Mesothelial cell of epicardium (in vitro differentiated cells): ENCODE data around the gene SUSD4. TPM values are rescaled to one million over a fixed set of nuclear protein-coding genes. Genes with fewer than 3 reads are reported as not detected.

Experiments
- DNase-seq, 2 experiments: peaks; one replicate each; pipeline ENCODE4 v3.0.0; 2021; ENCODE audit warnings: low spot score in 2 of 2; ENCODE audit not compliant: unreplicated experiment in 2 of 2
- H3K27ac Mint-ChIP-seq: 2 replicates; pipeline ENCODE4 v1.8.0; 2021; ENCODE audit warnings: mixed read lengths
- H3K27me3 Mint-ChIP-seq: 2 replicates; pipeline ENCODE4 v1.8.0; 2021; ENCODE audit warnings: low read depth, mixed read lengths
- H3K36me3 Mint-ChIP-seq: 2 replicates; pipeline ENCODE4 v1.8.0; 2021; ENCODE audit warnings: mixed read lengths
- H3K4me1 Mint-ChIP-seq: 2 replicates; pipeline ENCODE4 v1.8.0; 2021; ENCODE audit warnings: mixed read lengths
- H3K4me3 Mint-ChIP-seq: 2 replicates; pipeline ENCODE4 v1.8.0; 2021; ENCODE audit warnings: mild to moderate bottlenecking, moderate library complexity, mixed read lengths
- H3K9me3 Mint-ChIP-seq: 2 replicates; pipeline ENCODE4 v1.8.0; 2021; ENCODE audit warnings: mixed read lengths
- CTCF ChIP-seq: fragments of 200-600 bp; sonication (generic); IDR thresholded peaks from one replicate; pipeline ENCODE4 v1.5.0; 2021; ENCODE audit warnings: antibody characterized with exemption; ENCODE audit not compliant: unreplicated experiment
- total RNA-seq: library from RNA; stranded (reverse); gene quantifications from 3 replicates; pipeline ENCODE4 v1.2.1, GENCODE V29; 2021

Gene SUSD4
- total RNA-seq, 1 donor from 2014 or later = 0.40 TPM

- H3K36me3 Mint-ChIP-seq = no peaks in the 10 kb centered on the region
- no peak for TF ChIP-seq CTCF
- no peak for DNase-seq
- H3K4me3 Mint-ChIP-seq = no peak overlapping the region
- H3K27me3 Mint-ChIP-seq = peaks cover 46% of the 10 kb centered on the region
- no peaks in the 10 kb centered on the region for H3K4me1 Mint-ChIP-seq
- H3K9me3 Mint-ChIP-seq = no peaks in the 10 kb centered on the region
- H3K27ac Mint-ChIP-seq = no peak overlapping the region
Measured at GRCh38 chr1:223199094-223199647, 164.8 kb downstream of the SUSD4 start.

GRCh38 chr1:223198628-223198965 is 165.4 kb downstream of the SUSD4 start:
- H3K9me3 Mint-ChIP-seq = no peaks in the 10 kb centered on the region
- no peaks in the 10 kb centered on the region for H3K36me3 Mint-ChIP-seq
- H3K4me1 Mint-ChIP-seq = no peaks in the 10 kb centered on the region
- DNase-seq = no peak
- H3K4me3 Mint-ChIP-seq = no peak overlapping the region
- TF ChIP-seq CTCF = no peak
- no peak overlapping the region for H3K27ac Mint-ChIP-seq
- H3K27me3 Mint-ChIP-seq = peaks cover 47% of the 10 kb centered on the region

GRCh38 chr1:223197923-223198627 is 165.9 kb downstream of the SUSD4 start:
- Mint-ChIP-seq H3K27ac (no peak overlapping the region), H3K9me3 (no peaks in the 10 kb centered on the region), H3K4me1 (no peaks in the 10 kb centered on the region), H3K27me3 (peaks cover 50% of the 10 kb centered on the region), H3K4me3 (no peak overlapping the region), H3K36me3 (no peaks in the 10 kb centered on the region)
- DNase-seq = no peak
- no peak for TF ChIP-seq CTCF

- H3K27ac Mint-ChIP-seq = no peak overlapping the region
- TF ChIP-seq CTCF = no peak
Measured at GRCh38 chr1:223189903-223190724, 173.9 kb downstream of the SUSD4 start.

GRCh38 chr1:223189525-223189902 is 174.5 kb downstream of the SUSD4 start:
- Mint-ChIP-seq H3K36me3 (no peaks in the 10 kb centered on the region), H3K9me3 (no peaks in the 10 kb centered on the region), H3K4me3 (no peak overlapping the region), H3K27me3 (peaks cover 62% of the 10 kb centered on the region), H3K27ac (no peak overlapping the region), H3K4me1 (no peaks in the 10 kb centered on the region)
- TF ChIP-seq CTCF = no peak
- DNase-seq = no peak

More at GRCh38 chr1:223189903-223190724, 173.9 kb downstream of the SUSD4 start:
- Mint-ChIP-seq H3K4me3 (no peak overlapping the region), H3K9me3 (no peaks in the 10 kb centered on the region), H3K36me3 (no peaks in the 10 kb centered on the region), H3K4me1 (no peaks in the 10 kb centered on the region), H3K27me3 (peaks cover 58% of the 10 kb centered on the region)
- DNase-seq = no peak
